Retinal pigment epithelial cell (primary cell): ENCODE data around the gene SOBP.

Source experiments
- DNase-seq: peaks from one replicate; pipeline ENCODE4 v3.0.0-alpha.2; 2010; ENCODE audit warnings: low read depth
- H3K4me3 ChIP-seq: 2 replicates; pipeline ENCODE4 v1.5.1; 2011; ENCODE audit warnings: mild to moderate bottlenecking, low read length, control low read depth, moderate library complexity
- TF ChIP-seq, protein P1 (sequence below): conservative IDR thresholded peaks from 2 replicates; pipeline ENCODE4 v1.5.1; 2011; ENCODE audit warnings: low read depth, low read length, control low read depth, inconsistent platforms

Gene SOBP

DNA sequence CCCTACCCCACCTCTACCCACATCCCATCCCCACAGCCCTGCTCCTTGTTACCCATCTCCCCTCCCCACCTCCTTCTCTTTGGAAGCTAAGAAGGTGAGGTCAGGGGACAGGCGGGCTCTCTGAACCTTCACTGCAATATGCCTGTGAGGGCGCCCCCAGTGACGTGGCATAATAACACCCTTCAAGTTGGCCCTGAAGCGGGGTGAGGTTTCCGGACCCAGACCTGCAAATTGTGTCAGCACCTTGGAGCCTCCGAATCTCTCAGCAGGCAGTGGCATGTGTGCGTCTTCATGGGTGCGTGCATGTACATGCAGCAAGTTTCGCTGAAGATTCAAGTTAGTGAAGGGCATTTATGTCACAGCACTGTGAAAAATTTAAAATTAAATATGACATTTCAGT lies 114.6 kb downstream of the SOBP start:
- no peak overlapping the region for H3K4me3 ChIP-seq
- TF ChIP-seq, protein P1, sequence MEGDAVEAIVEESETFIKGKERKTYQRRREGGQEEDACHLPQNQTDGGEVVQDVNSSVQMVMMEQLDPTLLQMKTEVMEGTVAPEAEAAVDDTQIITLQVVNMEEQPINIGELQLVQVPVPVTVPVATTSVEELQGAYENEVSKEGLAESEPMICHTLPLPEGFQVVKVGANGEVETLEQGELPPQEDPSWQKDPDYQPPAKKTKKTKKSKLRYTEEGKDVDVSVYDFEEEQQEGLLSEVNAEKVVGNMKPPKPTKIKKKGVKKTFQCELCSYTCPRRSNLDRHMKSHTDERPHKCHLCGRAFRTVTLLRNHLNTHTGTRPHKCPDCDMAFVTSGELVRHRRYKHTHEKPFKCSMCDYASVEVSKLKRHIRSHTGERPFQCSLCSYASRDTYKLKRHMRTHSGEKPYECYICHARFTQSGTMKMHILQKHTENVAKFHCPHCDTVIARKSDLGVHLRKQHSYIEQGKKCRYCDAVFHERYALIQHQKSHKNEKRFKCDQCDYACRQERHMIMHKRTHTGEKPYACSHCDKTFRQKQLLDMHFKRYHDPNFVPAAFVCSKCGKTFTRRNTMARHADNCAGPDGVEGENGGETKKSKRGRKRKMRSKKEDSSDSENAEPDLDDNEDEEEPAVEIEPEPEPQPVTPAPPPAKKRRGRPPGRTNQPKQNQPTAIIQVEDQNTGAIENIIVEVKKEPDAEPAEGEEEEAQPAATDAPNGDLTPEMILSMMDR = no peak
- DNase-seq = no peak

DNA sequence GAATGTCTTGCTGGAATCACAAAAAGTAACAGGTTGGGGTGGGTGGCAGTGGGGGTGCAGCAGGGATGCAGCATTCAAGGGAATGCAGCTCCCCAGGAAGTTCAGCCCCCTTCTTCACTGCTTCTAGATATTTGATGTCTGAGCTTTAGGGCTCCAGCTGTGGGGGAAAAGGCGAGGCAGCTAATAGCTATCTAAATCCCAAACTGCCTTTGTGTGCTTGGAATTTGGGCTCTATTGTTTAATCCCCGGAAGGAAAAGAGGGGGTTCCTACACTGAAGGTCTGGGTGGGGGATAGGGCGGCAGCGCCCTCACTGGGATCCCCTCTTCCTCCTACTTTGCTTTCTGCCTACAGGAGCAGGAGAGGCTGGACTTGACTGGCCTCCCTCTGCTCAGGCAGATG lies 116.5 kb downstream of the SOBP start:
- TF ChIP-seq, protein P1 = no peak

DNA sequence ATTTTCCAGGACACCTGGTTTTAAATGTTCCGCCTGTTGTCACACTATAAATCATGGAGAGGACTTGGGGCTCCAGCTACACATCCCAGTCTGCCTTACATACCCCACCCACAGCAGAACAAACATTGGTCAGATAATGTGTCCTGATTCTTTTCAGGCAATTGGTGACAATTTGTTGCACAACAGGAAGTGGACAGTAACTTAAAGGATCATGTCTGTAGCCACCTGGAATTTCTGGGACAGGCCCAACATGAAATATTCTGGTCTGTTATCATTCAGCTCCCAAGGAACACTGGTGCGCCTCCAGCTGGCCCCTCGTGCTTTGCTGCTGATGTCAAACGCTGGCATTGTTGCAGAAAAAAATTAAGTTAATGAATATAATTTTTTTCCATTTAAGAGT lies 117.2 kb downstream of the SOBP start:
- no peak overlapping the region for H3K4me3 ChIP-seq
- TF ChIP-seq, protein P1 = no peak
- no peak for DNase-seq

More for the DNA sequence above, 116.5 kb downstream of the SOBP start:
- no peak for DNase-seq
- H3K4me3 ChIP-seq = no peak overlapping the region

DNA sequence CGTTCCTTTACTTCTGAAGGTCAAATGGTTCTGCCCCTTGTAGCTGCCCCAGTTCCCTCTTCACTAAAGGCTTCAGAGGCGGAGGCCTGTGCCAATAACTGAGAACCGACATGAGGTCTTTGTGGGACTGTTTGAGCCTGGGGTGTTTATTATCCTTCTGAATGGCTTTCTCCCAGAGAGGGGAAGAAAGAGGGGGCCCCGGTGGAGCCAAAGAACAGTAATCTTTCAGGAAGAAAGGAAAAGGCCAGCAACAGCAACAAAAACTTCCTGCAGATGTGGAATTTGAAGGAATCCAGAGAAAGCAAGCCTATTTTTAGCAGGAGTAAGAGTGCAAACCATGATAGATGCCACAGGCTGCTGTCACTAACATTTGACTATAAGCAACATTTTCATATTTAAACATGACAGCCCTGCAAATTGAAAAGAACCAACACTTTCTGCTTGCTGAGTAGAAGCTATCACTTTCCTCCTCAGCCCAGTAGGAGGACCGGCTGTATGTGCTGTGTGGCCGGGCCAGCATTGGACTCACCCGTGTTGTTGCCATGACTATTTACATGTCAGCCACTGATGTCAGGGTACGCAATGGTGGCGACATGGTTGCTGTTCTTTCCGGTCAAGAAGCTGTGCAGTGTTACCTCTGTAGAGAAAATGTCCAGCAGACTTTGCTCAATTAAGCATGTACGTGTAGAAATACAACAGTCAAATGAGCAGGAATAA lies 121.3 kb downstream of the SOBP start:
- TF ChIP-seq, protein P1 = peak; percentile 1
- H3K4me3 ChIP-seq = no peak overlapping the region
- DNase-seq = no peak

DNA sequence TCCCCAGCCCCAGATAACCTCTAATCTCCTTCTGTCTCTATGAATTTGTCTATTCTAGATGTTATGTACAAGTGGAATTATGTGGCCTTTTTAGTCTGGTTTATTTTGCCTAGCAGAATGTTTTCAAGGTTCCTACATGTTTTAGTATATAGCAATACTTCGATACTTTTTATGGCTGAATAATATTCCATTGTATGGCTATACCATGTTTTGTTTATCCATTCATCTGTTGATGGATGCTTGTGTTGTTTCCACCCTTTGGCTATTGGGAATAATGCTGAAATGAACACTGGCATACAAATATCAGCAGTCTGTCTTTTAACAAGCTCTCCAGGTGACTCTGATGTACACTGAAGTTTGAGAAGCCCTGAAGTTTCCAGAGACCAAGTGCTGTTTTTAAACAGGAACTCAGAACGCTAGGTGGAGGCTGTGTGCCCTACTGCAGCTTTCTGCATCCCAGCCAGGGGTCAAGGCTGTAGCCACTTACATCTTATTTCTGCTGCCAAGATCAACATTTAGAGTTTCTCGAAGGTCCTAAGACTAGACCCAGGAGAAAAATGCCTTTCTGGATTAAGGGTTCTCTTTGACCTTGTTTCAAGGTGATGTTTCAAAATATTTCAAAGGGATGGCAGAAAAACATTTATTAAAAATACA lies 123.0 kb downstream of the SOBP start:
- H3K4me3 ChIP-seq = no peak overlapping the region
- DNase-seq = no peak
- TF ChIP-seq, protein P1 = no peak

DNA sequence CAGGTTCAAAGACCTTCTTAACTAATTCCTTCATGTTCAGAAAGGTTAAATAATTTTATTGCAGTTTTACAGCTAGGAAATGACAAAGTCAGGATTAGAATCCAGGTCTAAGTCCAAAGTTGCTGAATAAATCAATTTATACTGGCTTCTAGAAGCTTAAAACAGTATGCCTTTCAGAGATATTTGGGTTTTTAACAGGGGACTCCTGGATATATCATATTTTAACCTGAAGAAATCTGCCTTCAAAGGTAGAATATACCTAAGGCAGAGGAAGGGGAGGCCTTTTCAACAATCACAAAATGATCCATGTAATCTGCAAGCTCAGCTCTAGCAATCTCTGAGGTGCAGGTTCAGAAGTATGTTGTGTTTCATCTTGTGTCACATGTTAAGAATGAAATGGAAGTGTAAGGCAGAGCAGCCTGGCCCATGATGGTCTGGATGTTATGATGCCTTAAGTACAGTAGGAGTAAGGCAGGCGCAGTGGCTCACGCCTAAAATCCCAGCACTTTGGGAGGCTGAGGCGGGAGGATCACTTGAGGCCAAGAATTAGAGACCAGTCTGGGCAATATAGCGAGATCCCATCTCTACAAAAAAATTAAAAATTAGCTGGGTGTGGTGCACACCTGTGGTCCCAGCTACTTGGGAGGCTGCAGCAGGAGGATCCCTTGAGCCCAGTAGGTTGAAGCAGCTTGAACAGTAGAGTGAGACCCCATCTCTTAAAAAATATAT lies 123.9 kb downstream of the SOBP start:
- TF ChIP-seq, protein P1 = no peak
- H3K4me3 ChIP-seq = no peak overlapping the region
- no peak for DNase-seq

DNA sequence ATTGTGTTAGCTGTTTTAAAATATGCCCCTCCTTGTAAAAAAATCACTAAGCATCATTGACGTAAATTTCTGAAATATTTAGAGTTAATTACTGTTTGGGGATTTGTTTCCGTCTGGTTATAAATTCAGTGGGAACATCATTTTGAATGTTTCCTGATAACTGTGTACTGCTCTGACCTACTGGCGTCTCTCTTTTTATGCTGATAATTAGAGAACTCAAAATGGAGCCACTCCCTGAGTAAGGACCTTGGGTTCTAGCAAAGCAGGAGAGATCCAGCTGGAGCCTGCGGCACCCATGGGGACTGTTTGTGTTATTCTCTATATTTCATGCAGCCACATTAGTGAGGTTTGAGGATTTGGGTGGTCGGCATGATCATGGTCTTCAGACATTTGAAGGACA lies 124.9 kb downstream of the SOBP start:
- H3K4me3 ChIP-seq = no peak overlapping the region
- DNase-seq = no peak
- TF ChIP-seq, protein P1 = no peak
